HG03342 (cell line): ENCODE results near the gene EVC.
"Not testable (repeated sequence)": the region's sequence is repeated elsewhere in the genome, so short reads cannot be mapped to it uniquely, and the experiment has no call there.

Source experiments
- ATAC-seq: cut with Tn5 transposase; IDR thresholded peaks from one replicate; pipeline ENCODE4 v1.9.1; 2021; ENCODE audit warnings: mild to moderate bottlenecking, moderate library complexity; ENCODE audit not compliant: unreplicated experiment

Gene EVC

GRCh38 chr4:5836943-5837342 lies 125.9 kb downstream of the EVC start:
- no peak for ATAC-seq

- not testable (repeated sequence) for ATAC-seq
These were observed 126.5 kb downstream of the EVC start for GRCh38 chr4:5837483-5837882.

GRCh38 chr4:5839332-5839731 lies 128.3 kb downstream of the EVC start:
- no peak for ATAC-seq

- no peak for ATAC-seq
These were observed 129.0 kb downstream of the EVC start for GRCh38 chr4:5839751-5840674.

- ATAC-seq: no peak
These were observed 131.5 kb downstream of the EVC start for GRCh38 chr4:5842456-5842855.

GRCh38 chr4:5843573-5844530 lies 132.9 kb downstream of the EVC start:
- no peak for ATAC-seq

- no peak for ATAC-seq
These were observed 134.3 kb downstream of the EVC start for GRCh38 chr4:5845035-5845905.

GRCh38 chr4:5851637-5852301 lies 140.8 kb downstream of the EVC start:
- no peak for ATAC-seq

GRCh38 chr4:5852523-5853202 lies 141.7 kb downstream of the EVC start:
- no peak for ATAC-seq

GRCh38 chr4:5854929-5855328 lies 143.9 kb downstream of the EVC start:
- no peak for ATAC-seq

GRCh38 chr4:5856362-5856761 lies 145.4 kb downstream of the EVC start:
- not testable (repeated sequence) for ATAC-seq

GRCh38 chr4:5857199-5857598 lies 146.2 kb downstream of the EVC start:
- no peak for ATAC-seq

GRCh38 chr4:5858020-5858769 lies 147.2 kb downstream of the EVC start:
- no peak for ATAC-seq

GRCh38 chr4:5863461-5864113 lies 152.6 kb downstream of the EVC start:
- ATAC-seq: no peak
